ENCODE results near the gene SLC24A3. TPM values are rescaled to one million over a fixed set of nuclear protein-coding genes. Genes with fewer than 3 reads are reported as not detected.
"Not testable (repeated sequence)": the region's sequence is repeated elsewhere in the genome, so short reads cannot be mapped to it uniquely, and the experiment has no call there.

SLC24A3 gene
- polyA plus RNA-seq, 1 donor (not counting 4 experiments of a cell fraction or from before 2014, with no cell fraction given), result 0.17 TPM

DNA sequence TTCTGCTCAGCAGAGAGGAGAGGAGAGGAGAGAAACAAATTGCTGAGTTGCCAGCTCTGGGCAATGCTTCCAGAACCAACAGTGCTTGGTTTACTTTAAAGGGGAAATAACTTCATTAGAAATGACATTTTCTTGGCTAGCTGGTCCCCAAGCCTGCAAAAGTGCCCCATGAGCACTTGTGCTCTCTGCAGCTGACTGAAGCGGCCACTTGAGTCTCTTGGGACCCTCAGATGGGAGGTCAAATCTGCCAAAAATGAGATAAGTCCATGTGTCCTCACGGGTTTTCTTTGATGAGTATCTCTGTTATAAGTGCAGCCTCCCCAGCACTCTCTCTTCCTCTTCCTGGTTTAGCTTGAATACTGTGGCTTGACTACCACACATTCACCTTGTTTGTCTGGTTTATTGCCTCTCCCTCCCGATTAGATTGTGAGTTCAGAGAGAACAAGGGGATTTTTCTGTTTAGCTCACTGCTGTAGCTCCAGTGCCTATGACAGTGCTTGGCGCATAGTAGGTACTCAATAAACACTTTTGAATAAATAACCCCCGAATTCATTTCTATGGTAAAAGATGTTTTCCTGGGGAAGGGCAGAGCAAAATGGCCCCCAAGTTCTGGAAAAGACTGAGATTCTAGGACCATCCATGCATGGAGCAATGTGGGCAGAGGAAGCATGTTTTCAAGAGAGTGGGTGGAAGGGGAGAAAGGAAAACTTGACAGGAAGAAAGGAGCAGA, 538.6 kb downstream of the SLC24A3 start:
- Histone ChIP-seq H3K36me3 (ENCODE audit: control insufficient read depth in 2 of 2, extremely low read depth in 1 of 2, insufficient read depth in 2 of 2, low read length in 2 of 2) (no peaks in the 10 kb centered on the region), H4K20me1 (ENCODE audit: control insufficient read depth, extremely low read depth, insufficient read depth, low read length) (no peaks in the 10 kb centered on the region), H3K9ac (ENCODE audit: control insufficient read depth, extremely low read depth, insufficient read depth, low read length) (no peak overlapping the region), H3K9me1 (ENCODE audit: control insufficient read depth, extremely low read depth, insufficient read depth, low read length) (no peaks in the 10 kb centered on the region), H2AFZ (ENCODE audit: control insufficient read depth, low read length) (no peak overlapping the region), H3K4me1 (ENCODE audit: control insufficient read depth, extremely low read depth, insufficient read depth, low read length) (no peaks in the 10 kb centered on the region), H3K27ac (ENCODE audit: control insufficient read depth, insufficient read depth, low read length) (no peak overlapping the region), H3K27me3 (ENCODE audit: control insufficient read depth, extremely low read depth, insufficient read depth, low read length) (no peaks in the 10 kb centered on the region), H3K4me2 (ENCODE audit: control insufficient read depth, extremely low read depth, insufficient read depth, low read depth, low read length) (no peak overlapping the region), H3K4me3 (ENCODE audit: control insufficient read depth in 2 of 3, extremely low read depth in 1 of 3, insufficient read depth in 2 of 3, low read depth in 1 of 3, low read length in 3 of 3) (no peak overlapping the region), H3K9me3 (ENCODE audit: control insufficient read depth, low read depth, low read length) (no peaks in the 10 kb centered on the region), H3K79me2 (ENCODE audit: control insufficient read depth, insufficient read depth, low read length) (no peaks in the 10 kb centered on the region)
- no peak for DNase-seq (ENCODE audit: low read depth, low spot score)
- FAIRE-seq, result no peak
- TF ChIP-seq EZH2 (IDR thresholded peaks at IDR 0.05; ENCODE audit: low read length) (no peak), CTCF (optimal IDR thresholded peaks at IDR 0.05 in 1 of 3, IDR thresholded peaks at IDR 0.05 in 1 of 3, conservative IDR thresholded peaks at IDR 0.05 in 1 of 3; ENCODE audit: extremely low read depth in 1 of 3, insufficient read depth in 2 of 3, low read length in 3 of 3) (no peak)
- dilution Hi-C loops (cut with MboI; ENCODE audit: extremely low pct_ligation_motif_present, low sequenced_read_pairs), result no loop called here

DNA sequence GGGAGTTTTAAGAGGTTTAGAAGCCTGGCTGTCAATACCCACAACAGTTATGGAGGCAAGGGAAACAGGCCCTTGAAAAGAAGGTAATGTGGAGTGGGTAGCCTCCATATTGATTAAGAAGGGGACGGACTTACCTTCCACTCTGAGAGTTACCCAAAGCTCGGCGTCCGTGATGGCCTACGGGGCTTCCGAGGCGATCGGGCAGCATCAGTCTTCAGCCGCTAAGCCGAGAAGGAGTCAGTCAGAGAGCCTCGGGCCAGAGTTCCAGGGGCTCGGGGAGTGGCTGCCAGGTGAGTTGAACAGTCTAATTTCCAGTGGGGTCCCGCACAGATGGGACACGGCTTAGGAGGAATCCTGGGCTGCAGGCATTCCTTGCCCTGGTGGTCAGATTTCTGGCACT, 541.8 kb downstream of the SLC24A3 start:
- H3K4me2 ChIP-seq (ENCODE audit: control insufficient read depth, extremely low read depth, insufficient read depth, low read depth, low read length); H3K4me3 ChIP-seq (ENCODE audit: control insufficient read depth in 2 of 3, extremely low read depth in 1 of 3, insufficient read depth in 2 of 3, low read depth in 1 of 3, low read length in 3 of 3); DNase-seq (ENCODE audit: low read depth, low spot score); H3K27ac ChIP-seq (ENCODE audit: control insufficient read depth, insufficient read depth, low read length); H3K9ac ChIP-seq (ENCODE audit: control insufficient read depth, extremely low read depth, insufficient read depth, low read length); H3K36me3 ChIP-seq (ENCODE audit: control insufficient read depth in 2 of 2, extremely low read depth in 1 of 2, insufficient read depth in 2 of 2, low read length in 2 of 2); H4K20me1 ChIP-seq (ENCODE audit: control insufficient read depth, extremely low read depth, insufficient read depth, low read length); H3K9me3 ChIP-seq (ENCODE audit: control insufficient read depth, low read depth, low read length); dilution Hi-C loops (cut with MboI; ENCODE audit: extremely low pct_ligation_motif_present, low sequenced_read_pairs); H3K27me3 ChIP-seq (ENCODE audit: control insufficient read depth, extremely low read depth, insufficient read depth, low read length); H3K9me1 ChIP-seq (ENCODE audit: control insufficient read depth, extremely low read depth, insufficient read depth, low read length); H2AFZ ChIP-seq (ENCODE audit: control insufficient read depth, low read length); H3K79me2 ChIP-seq (ENCODE audit: control insufficient read depth, insufficient read depth, low read length); FAIRE-seq: not testable (repeated sequence)
- peaks cover 14% of the 10 kb centered on the region for H3K4me1 ChIP-seq (ENCODE audit: control insufficient read depth, extremely low read depth, insufficient read depth, low read length)
